HG03139 (cell line): ENCODE data around the gene STAG3.
"Not testable (repeated sequence)": the region's sequence is repeated elsewhere in the genome, so short reads cannot be mapped to it uniquely, and the experiment has no call there.

Source experiments
- ATAC-seq: cut with Tn5 transposase; IDR thresholded peaks from one replicate; pipeline ENCODE4 v1.9.1; 2021; ENCODE audit not compliant: unreplicated experiment

The STAG3 gene

DNA sequence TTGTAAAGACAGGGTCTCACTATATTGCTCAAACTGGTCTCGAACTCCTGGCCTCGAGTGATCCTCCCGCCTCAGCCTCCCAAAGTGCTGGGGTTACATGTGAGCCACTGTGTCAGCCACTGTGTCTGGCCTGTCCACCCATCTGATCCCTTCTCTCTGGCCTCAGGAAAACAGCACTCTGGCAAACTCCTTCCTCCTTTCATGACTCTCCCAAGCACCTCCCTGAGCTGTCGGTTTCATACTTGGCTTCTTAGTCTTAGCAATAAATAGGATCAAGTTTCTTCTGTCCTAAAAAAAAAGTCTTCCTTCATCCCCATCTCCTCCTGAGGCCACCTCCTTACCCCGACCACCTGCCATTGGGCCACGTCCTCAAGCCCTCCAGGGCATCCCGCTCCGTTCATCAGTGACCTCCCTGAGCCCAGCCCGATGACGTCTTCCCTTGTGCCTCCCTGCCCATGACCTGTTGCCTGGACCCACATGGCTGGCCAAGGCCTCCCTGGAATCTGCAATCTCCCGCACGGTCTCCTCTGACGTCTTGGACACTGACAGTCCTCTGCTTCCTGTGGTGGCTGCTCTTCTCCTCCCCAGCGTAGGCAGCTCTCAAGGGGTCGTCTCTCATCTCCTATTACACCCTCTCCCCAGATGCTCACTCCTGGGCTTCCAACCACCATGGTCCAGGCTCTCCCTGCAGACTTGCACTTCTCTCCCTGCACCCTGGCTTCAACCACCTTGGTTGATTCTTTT is 68.6 kb downstream of the STAG3 start:
- not testable (repeated sequence) for ATAC-seq

DNA sequence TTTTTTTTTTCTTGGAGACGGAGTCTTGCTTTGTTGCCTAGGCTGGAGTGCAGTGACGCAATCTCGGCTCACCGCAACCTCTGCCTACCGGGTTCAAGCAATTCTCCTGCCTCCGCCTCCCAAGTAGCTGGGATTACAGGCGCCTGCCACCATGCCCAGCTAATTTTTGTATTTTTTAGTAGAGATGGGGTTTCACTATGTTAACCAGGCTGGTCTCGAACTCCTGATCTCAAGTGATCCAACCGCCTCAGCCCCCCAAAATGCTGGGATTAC is 69.1 kb downstream of the STAG3 start:
- ATAC-seq: not testable (repeated sequence)

DNA sequence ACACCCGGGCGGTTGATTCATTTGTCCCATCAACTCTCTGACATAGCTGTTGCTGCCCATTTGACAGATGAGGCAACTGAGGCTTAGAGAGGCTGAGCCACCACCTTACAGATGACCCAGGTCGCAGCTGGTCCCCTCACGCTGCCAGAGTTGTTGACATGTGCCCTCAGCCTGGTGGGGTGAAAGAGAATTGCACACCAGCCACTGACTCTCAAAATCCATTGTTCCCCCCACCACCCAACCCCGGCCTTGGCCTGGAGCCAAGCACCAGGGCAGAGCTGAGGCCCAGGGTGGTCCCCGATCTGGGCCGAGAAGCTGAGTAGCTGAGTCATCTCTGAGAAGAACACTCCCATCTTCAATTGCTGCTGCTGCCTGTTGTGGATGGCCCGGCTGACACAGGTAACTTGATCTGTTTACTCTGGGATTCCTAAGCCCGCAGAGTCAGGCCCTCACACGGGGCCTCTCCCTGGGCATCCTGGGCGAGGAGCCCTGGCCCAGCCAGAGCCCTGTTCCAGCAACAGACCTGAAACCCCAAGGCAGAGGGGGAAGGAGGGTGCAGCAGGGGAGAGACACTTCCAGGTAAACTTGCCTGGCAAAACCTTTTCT is 69.5 kb downstream of the STAG3 start:
- no peak for ATAC-seq

- ATAC-seq: no peak
Observed at GRCh38 chr7:100248483-100248882, 70.8 kb downstream of the STAG3 start.

GRCh38 chr7:100257017-100257416 is 79.3 kb downstream of the STAG3 start:
- no peak for ATAC-seq

- ATAC-seq: not testable (repeated sequence)
Observed at GRCh38 chr7:100259984-100260383, 82.3 kb downstream of the STAG3 start.

DNA sequence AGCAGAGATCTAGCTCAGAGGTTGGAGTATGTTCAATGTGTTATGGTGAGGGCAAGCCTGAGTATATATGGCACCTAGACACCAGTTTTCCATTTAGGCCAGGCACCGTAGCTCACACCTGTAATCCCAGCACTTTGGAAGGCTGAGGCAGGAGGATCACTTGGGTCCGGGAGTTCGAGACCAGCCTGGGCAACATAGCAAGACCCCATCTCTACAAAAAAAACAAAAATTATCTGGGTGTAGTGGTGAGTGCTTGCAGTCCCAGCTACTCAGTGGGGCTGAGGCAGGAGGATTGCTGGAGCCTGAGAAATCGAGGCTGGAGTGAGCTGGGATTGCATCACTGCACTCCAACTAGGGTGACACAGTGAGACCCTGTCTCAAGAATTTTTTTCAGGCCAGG is 85.2 kb downstream of the STAG3 start:
- ATAC-seq: not testable (repeated sequence)
